RPMI8226 (cell line): ENCODE results near the gene ACBD5.
"Not testable (repeated sequence)": the region's sequence is repeated elsewhere in the genome, so short reads cannot be mapped to it uniquely, and the experiment has no call there.

Source experiments
- DNase-seq: peaks from one replicate; pipeline ENCODE4 v3.0.0-alpha.2; 2015

The ACBD5 gene

DNA sequence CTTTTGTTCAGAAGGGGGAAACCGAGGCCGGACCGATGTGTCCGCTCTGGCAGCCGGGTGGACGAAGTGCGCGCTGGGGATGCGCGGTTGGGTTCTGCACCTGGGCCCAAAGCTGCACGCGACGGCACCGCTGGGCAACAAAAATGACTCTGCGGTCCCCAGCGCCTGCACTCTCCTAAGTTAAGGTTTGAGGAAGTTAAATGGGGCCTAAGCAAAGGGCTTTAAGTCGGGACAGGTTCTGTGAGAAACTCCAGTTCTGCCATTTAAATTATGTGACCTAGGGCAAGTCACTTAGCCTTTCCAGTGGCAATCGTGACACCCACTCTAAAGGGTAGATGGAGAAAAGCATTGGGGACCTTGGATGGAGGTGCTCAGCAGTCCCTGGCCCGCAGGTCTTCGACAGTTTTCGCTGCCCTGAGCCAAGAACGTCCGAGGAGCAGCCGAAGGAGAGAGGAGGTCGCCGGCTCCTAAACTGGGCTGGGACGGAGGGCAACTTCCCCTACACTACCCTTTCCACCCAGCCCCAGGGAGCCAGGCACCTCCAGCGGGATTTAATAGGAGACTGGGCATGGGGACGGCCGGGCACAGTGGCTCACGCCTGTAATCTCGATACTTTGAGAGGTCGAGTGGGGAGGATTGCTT lies 534 bp upstream of the ACBD5 start:
- peak; percentile 62 for DNase-seq

DNA sequence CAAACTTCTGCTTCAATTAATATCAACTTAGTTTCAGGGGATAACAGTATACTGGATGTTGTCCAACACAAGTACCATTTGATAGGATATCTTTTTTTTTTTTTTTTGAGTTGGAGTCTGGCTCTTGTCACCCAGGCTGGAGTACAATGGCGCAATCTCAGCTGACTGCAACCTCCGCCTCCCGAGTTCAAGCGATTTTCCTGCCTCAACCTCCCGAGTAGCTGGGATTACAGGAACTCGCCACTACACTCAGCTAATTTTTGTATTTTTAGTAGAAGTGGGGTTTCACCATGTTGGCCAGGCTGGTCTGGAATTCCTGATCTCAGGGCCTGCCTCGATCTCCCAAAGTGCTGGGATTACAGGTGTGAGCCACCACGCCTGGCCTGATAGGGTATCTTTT lies 3.1 kb downstream of the ACBD5 start:
- DNase-seq = not testable (repeated sequence)

DNA sequence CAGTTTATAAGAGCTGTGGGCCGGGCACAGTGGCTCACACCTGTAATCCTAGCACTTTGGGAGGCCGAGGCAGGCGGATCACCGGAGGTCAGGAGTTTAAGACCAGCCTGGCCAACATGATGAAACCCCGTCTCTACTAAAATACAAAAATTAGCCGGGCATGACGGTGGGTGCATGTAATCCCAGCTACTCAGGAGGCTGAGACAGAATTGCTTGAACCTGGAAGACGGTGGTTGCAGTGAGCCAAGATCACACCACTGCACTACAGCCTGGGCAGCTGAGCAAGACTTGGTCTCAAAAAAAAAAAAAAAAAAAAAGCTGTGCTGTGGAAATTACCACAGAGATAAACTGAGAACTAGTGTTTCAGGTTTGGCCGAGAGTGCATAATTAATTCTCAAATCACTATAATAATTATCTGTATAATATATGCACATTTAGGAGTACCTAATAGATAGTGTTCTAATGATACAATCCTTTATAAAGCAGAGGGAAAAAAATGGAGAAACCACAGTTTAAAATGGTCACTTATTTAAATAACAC lies 3.9 kb downstream of the ACBD5 start:
- not testable (repeated sequence) for DNase-seq

DNA sequence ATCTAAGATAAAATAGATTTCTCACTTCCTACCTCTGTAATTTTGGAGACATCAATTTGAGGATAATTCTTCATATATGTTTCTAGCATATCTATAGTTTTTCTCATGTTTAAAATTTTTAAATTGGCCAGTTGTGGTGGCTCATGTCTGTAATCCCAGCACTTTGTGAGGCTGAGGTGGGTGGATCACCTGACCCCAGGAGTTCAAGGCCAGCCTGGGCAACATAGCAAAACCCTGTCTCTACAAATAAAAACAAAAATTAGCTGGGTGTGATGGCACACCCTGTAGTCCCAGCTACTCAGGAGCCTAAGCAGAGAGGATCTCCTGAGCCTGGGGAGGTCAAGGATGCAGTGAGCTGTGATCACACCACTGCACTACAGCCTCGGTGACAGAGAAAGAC lies 4.9 kb downstream of the ACBD5 start:
- DNase-seq = no peak

DNA sequence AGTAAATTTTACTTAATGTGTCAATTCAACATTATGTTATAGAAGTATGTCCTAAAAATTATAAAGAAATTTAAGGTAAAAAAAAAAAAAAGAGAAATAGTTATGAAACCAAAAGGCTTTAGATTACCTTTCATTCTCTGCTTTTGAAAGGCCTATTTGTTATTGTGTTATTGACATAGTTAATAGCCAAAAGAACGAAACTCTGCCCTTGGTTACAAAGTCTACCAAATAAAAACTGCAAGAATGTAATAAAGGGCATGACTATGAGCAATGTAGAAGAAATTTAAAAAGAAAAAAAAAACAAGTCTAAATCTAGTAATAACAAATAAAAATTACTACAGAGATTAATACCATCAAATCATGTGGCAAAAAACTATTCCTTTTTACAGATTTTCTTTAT lies 10.6 kb downstream of the ACBD5 start:
- no peak for DNase-seq

DNA sequence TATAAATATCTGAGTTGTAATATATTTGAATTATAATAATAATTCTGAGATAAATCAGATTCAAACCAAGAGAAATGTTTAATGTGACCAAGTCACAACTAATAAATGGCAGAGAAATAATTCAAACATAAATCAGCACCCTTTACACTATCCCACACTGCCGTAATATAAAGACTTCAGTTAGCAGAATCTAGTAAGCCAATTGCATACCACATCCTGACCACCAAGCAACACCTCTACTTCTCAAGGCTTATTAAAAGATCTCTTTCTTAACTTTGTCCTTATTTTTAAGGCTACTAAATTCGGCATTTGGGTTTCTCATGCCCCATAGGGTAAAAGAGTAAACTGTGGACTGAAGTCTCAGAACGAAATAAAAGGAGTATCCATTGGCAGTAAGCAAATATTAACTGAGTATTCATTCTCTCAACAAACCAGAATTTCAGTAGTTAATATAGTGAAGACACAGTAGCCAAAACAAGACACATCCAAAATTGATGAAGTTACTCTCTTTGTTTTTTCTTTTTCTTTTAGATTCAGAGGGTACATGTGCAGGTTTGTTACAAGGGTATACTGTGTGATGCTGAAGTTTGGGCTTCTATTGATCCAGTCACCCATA lies 14.8 kb downstream of the ACBD5 start:
- no peak for DNase-seq

DNA sequence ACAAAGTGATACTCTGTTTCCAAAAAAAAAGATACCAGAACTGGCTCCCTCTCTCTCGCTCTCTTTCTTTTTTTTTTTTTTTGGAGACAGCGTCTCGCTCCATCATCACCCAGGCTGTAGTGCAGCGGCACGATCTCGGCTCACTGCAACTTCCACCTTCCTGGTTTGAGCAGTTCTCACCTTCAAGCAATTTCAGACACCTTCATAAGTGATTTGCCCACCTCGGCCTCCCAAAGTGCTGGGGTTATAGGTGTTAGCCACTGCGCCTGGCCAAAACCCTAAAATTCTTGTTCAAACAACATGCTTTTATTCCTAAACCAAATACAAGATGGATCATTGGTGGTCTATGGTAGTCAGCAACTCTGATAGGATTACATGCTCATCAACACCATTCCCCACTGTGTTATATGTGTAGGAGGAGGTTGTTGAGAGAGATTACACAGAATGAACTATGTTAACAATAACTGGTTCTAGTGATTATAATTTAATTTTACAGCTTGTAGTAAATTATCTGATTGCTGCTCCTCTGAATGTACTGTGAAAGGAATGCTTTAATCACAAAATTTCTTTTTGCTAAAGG lies 15.5 kb downstream of the ACBD5 start:
- DNase-seq = no peak

DNA sequence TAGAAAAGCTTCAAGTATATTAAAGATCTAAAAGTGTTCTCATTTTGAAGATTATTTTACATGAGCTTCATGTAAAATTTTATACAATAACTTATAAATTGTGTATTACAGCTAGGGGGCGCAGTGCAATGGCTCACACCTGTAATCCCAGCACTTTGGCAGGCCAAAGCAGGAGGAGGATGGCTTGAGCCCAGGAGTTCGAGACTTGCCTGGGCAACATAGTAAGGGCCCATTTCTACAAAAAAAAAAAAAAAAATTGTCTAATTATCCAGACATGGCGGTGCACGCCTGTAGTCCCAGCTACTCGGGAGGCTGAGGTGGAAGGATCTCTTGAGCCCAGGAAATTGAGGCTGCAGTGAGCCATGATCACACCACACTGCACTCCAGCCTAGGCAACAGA lies 16.6 kb downstream of the ACBD5 start:
- DNase-seq = peak; percentile 66

DNA sequence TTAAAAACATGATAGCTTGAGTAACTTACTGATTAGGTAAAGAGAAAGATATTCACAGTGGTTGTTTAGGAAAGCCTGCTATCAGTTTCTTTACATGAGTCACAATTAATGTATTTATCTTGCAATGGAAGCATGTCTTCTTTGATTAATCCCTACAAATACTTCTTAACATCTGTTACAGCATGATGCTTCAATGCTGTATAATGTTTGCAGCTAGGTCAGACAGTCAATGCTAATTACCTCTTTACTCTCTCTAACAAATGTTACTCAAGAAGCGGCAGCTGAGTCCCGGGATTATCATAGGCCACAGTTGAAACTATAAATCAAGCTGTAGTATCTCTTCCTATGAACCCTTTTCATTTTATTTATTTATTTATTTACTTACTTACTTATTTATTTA lies 33.2 kb downstream of the ACBD5 start:
- DNase-seq = no peak

DNA sequence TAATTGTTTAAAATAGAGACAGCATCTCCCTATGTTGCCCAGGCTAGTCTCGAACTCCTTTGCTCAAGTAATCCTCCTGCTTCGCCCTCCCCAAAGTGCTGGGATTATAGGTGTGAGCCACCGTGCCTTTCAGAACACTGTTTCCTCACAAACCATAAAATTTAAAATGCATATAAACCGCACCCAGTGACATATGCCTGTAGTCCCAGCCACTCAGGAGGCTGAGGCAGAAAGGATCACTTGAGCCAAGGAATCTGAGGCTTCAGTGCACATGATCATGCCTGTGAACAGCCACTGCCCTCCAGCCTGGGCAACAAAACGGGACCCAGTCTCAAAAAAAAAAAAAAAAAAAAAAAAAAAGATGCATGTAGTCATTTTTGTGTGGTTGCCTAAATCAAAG lies 36.8 kb downstream of the ACBD5 start:
- no peak for DNase-seq

DNA sequence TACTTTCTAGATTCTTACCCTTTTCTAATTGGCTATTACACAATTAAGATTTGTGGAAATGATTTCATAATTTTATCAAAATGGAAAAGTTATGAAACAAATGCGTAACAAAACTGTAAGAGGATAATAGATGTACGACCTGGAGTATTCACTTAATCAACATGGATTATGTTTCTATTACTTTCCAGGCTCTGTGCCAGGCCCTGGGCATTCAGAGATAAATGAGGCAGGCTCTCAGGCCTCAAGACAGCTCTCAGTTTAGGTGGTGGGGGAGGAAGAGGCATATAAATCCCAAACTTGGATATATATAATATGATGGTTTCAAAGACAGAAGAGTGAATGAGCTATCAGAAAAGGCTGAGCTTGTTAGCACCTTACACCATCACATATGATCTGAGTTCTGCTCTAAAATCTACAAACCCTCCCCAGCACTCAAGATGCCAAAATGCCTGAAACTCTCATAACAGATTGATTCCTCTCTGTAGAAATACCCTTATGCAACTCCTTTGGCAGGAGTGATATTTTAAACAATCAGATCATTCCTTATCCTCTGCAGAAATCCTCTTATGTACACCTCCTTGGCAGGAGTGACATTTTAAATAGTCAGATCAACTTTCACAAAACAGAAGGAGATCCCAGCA lies 42.5 kb downstream of the ACBD5 start:
- DNase-seq = no peak

DNA sequence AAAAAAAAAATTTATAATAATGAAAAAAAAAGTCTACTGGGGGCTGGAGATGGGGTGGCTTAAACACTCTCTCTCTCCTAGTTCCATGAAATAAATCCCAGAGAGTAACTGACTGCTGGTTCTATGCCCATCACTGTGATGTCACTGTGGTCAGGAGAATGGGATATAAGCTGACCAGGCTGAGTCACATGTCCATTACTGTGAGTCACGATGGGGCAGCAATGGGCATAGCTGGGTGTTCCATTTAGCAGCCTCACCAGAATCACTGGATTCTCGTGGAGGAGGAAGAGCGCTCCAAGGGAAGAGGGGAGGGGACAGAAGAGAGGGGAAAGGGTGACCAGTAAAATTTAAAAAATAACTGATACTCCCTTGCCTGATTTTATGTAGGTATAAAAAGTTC lies 48.3 kb downstream of the ACBD5 start:
- DNase-seq = peak; percentile 4

DNA sequence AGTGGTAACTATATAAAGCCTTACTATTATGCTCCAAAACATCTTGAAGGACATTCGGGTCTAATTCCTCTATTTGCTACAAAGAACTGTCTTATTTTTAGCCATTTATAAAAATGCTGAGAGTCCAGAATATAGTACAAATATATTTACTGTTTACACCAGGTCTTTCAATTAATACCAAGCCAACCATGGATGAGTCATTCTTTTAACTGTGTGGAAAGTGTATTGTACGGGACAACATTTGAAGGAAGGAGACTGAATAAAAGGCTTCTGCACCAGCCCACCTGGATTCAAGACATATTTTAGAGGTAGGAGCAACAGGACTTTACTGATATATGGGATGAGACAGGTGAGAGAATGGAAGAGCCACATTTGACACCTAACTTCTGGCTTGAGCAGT lies 50.1 kb downstream of the ACBD5 start:
- no peak for DNase-seq

DNA sequence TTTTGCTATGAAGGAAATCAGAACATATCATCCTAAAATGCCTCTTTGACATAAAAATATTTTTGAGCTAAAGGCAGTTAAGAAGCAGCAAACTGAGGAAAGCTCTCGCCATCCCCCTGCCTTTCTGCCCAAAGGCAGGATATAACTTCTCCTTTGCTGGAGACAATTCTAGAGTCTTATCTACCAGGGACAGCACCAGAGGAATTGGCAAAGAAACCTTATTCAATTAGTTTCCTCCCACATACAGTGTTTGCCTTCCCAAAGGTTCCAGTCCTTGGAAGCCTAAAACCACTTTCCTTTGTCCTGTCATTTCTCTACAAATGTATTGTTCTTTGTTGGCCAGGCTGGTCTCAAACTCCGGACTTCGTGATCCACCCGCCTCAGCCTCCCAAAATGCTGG lies 51.7 kb downstream of the ACBD5 start:
- no peak for DNase-seq

DNA sequence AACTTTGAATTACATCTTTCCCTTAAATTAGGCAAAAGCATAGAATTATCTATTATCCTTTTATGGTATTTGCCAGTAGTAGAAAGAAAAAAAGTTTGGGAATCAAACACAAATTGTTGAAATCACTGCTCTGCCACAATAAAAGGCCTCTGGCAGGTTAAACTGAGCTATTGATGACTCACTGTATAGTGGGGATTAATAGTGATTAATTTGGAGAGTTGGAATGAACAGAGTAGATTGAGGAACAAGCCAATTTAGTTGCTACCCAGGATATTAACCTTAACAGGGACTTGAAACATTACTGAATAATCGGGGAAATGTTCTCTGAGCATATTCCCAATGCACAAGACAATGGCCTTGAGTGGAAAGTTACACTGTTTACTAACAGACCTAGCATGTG lies 52.3 kb downstream of the ACBD5 start:
- DNase-seq = no peak

DNA sequence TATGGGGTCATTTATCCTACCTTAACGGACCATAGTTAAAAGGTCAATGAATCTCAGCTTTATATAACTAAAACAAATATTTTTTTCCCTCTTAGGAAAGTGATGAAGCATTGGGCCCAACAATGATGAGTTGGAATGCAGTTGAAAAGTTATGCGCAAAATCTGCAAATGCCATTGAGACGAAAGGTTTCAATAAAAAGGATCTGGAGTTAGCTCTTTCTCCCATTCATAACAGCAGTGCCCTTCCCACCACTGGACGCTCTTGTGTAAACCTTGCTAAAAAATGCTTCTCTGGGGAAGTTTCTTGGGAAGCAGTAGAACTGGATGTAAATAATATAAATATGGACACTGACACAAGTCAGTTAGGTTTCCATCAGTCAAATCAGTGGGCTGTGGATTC lies 70.7 kb downstream of the ACBD5 start:
- no peak for DNase-seq

DNA sequence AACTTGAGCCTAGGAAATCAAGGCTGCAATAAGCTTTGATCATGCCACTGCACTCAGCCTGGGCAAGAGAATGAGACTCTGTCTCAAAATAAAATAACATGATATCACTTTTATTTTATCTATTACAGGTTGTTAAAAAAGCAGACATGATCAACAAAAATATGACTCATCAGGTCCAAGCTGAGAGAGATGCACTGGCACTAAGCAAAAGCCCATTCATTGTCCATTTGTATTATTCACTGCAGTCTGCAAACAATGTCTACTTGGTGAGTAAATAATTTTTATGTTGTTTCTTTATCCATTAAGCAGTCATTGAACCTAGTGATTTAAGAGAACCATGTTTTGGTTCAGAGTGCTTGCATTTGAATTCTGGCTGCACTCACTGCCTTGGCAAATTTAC lies 82.2 kb downstream of the ACBD5 start:
- DNase-seq = no peak

DNA sequence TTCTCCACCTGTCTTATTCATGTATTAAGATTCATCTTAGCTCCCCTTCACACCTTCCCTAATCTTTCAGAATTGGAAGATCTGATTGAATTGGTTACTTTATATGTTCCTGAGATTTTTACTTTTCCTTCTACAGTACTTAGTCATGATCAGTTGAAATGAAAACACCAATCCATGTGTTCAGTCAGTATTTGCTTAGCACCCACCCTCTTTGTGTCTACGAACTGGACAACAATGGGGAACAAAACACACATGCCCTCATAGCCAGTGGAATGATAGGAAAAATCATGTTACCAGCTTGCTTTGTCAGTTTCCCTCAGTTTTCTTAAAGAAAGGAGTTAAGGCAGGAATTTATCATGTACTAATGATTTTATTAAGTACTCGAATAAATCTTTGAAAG lies 83.4 kb downstream of the ACBD5 start:
- DNase-seq = no peak

DNA sequence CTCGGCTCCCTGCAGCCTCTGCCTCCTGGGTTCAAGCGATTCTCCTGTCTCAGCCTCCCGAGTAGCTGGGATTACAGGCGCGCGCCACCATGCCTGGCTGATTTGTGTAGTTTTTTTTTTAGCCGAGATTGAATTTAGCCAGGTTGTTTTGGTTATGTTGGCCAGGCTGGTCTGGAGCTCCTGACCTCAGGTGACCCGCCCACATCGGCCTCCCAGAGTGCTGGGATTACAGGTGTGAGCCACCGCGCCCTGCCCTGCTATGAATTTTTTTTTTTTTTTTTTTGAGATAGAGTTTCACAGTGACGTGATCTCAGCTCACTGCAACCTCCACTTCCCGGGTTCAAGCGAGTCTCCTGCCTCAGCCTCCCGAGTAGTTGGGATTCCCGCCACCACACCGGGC lies 84.0 kb downstream of the ACBD5 start:
- DNase-seq = peak; percentile 4

DNA sequence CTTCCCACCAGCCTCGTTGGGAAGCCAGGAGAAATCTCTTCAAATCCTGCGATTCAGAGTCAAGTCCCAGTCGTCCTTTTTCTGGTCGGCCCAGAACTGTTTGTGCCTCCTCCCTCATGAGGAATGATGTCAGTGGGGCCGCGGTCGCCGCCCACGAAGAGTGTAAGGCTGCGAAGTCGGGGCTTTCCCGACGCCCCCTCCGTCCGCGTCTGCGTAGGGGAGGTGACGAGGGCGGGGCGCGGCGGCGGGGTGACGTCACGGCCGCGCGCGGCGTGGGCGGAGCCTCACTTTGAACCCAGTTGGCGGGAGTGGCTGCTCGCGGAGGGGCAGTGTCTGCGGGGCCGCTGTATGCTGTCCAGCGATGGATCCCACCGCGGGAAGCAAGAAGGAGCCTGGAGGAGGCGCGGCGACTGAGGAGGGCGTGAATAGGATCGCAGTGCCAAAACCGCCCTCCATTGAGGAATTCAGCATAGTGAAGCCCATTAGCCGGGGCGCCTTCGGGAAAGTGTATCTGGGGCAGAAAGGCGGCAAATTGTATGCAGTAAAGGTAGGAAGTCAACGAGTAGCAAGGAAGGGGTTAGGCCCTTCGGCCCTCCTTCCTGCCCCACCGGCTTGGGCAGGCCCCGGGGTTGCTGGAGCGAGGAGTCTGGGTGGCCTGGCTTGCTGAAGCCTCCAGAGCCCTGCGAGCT lies 85.4 kb downstream of the ACBD5 start, which contains the start of gene MASTL:
Gene MASTL (plus strand): TSS at position 287 of the 689 bp plus-strand sequence. CDS start 75 bp downstream, at position 362.
- peak; percentile 94 for DNase-seq

DNA sequence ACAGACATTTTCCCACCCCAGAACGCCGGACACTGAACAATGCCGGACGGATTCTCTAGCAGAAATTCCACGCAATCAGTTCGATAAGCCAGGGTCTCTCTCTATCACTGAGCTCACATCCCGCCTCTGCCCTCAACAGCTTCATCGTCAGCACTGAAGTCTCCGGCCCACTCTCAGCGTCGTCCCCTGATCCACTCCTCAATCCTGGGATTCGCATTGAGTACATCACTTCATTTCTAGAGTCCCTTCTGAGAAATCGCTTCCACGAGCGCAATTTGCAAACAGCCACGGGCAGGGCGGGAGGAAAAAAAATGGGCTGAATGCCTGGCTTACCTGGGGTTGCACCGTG lies 86.8 kb downstream of the ACBD5 start:
- DNase-seq = no peak

DNA sequence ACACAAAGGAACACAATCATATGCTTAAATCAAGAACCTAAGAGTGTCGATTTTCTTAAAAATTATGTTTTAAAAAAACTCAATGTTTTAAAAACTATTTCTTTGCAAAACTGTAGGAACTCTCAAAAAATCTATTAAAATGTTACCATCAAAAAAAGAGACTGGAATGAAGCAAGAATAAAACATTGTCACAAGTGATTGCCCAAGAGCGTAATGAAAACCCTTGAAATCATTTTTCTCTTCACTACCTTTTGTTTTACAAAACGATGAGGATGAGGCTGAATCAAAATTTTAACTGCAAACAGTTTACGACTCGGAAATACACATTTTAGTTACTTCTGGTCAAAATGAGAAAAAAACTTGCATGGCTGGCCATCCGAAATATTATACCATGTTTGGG lies 87.3 kb downstream of the ACBD5 start:
- no peak for DNase-seq

DNA sequence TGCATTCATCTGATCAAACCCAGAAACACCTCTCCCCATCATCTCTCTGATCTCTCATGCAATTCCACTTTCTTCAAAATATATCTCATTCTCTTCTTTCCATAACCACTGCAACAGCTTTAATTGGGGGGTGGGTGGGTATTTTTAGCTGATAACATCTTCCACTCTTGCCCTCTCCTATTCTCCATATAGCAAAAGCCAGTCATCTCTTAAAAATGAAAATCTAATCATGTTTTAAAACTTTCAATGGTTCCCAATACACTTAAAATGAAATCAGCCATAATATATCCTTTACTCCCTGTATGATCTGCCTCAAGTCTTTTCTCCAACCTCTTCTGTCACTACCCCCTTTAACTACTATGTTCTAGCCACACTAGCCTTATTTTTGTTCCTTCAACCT lies 87.9 kb downstream of the ACBD5 start:
- no peak for DNase-seq
